ENCODE results near the gene SF3A1.

The SF3A1 gene

DNA sequence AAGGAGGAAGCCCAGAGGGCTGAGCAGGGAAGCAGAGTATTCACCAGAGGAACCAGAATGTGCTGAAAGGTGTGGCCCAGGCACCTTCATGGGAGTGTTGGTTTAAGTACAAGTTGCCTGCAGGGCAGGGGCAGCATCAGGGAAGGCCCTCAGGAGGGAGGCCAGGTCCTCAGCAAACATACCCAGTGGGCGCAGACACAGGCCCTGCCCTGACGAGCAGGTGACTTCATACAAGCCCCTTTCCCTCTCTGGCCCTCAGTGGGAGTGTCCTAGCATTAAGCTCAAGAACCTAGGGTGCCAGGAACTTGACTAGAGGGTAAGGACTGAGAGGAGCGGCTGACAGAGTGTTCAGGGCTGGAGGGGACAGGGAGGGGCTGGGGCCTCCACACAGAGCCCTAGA lies 59.9 kb downstream of the SF3A1 start:
- no peak for DNase-seq (ENCODE audit: low read depth)
- TF ChIP-seq CTCF (IDR thresholded peaks at IDR 0.05; ENCODE audit: low read length, missing control alignments) = no peak
- no peak overlapping the region for H3K4me3 ChIP-seq (replicated peaks; ENCODE audit: low read depth, low read length)

GRCh38 chr22:30296324-30296723 lies 60.4 kb downstream of the SF3A1 start:
- no peak overlapping the region for H3K4me3 ChIP-seq (replicated peaks; ENCODE audit: low read depth, low read length)
- no peak for TF ChIP-seq CTCF (IDR thresholded peaks at IDR 0.05; ENCODE audit: low read length, missing control alignments)
- DNase-seq (ENCODE audit: low read depth) = no peak

GRCh38 chr22:30295576-30295975 lies 61.1 kb downstream of the SF3A1 start:
- TF ChIP-seq CTCF (IDR thresholded peaks at IDR 0.05; ENCODE audit: low read length, missing control alignments) = no peak
- no peak for DNase-seq (ENCODE audit: low read depth)
- H3K4me3 ChIP-seq (replicated peaks; ENCODE audit: low read depth, low read length) = no peak overlapping the region

GRCh38 chr22:30294830-30295229 lies 61.9 kb downstream of the SF3A1 start:
- no peak overlapping the region for H3K4me3 ChIP-seq (replicated peaks; ENCODE audit: low read depth, low read length)
- TF ChIP-seq CTCF (IDR thresholded peaks at IDR 0.05; ENCODE audit: low read length, missing control alignments) = no peak
- DNase-seq (ENCODE audit: low read depth) = no peak

DNA sequence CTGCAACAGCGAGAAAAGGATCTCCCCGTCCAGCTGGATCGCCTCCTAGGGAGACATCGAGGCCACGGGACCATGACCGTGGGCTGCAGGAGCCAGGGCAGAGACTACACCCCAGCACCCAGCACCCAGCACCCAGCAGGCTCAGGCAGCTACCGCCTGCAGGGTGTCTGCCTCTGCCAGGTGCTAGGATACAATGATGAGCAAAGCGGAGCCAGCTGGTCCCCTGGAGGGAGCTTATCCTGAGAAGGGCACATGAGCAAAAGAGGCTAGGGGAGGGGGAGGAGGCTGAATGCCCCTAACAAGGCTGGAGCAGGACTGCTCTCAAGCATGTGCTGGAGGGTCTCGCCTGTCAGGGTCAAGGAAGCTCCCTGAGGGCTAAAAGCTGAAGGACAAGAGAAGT lies 62.6 kb downstream of the SF3A1 start:
- no peak overlapping the region for H3K4me3 ChIP-seq (replicated peaks; ENCODE audit: low read depth, low read length)
- no peak for DNase-seq (ENCODE audit: low read depth)
- TF ChIP-seq CTCF (IDR thresholded peaks at IDR 0.05; ENCODE audit: low read length, missing control alignments) = no peak

DNA sequence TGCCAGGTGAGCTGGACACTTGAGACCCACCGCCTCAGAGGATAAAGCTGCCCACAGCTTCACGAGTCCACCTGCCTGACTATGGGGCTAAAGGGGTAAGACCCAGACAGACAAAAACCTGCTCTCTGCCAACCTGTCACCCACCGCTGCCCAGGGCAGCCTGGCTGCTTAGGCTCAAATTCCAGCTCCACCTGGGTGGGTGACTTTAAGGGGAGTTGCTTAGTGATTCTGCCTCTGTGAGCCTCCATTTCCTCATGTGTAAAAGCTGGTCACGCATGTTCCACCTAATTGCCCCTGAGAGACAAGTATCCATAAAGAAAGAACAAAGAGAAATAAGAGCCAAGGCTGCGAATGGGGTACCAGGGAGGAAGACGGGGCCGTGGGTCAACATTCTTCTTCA lies 63.7 kb downstream of the SF3A1 start:
- no peak for TF ChIP-seq CTCF (IDR thresholded peaks at IDR 0.05; ENCODE audit: low read length, missing control alignments)
- DNase-seq (ENCODE audit: low read depth) = no peak
- H3K4me3 ChIP-seq (replicated peaks; ENCODE audit: low read depth, low read length) = no peak overlapping the region

GRCh38 chr22:30292069-30292970 lies 64.4 kb downstream of the SF3A1 start:
- DNase-seq (ENCODE audit: low read depth) = no peak
- H3K4me3 ChIP-seq (replicated peaks; ENCODE audit: low read depth, low read length) = no peak overlapping the region
- no peak for TF ChIP-seq CTCF (IDR thresholded peaks at IDR 0.05; ENCODE audit: low read length, missing control alignments)
